BLaER1 treated with 17β-estradiol and CSF1 and Interleukin-3, amounts not matched to agents 10 nM and 100 nM (cell line): ENCODE data around the gene SHISA8.
"Not testable (repeated sequence)": the region's sequence is repeated elsewhere in the genome, so short reads cannot be mapped to it uniquely, and the experiment has no call there.

Source experiments
- H3K27ac ChIP-seq, 11 experiments: shearing (Covaris generic); formaldehyde crosslinking; 2 replicates each; pipeline ENCODE4 v1.8.1; 2022
- H3K27me3 ChIP-seq, 11 experiments: shearing (Covaris generic); formaldehyde crosslinking; 2 replicates each; pipeline ENCODE4 v1.8.1; 2022
- H3K36me3 ChIP-seq, 11 experiments: shearing (Covaris generic); formaldehyde crosslinking; 2 replicates each; pipeline ENCODE4 v1.8.1; 2022
- H3K4me1 ChIP-seq, 10 experiments: shearing (Covaris generic); formaldehyde crosslinking; 2 replicates each; pipeline ENCODE4 v1.8.1; 2022
- H3K4me2 ChIP-seq, 11 experiments: shearing (Covaris generic); formaldehyde crosslinking; 2 replicates each; pipeline ENCODE4 v1.8.1; 2022
- H3K4me3 ChIP-seq, 10 experiments: shearing (Covaris generic); formaldehyde crosslinking; 2 replicates each; pipeline ENCODE4 v1.8.1; 2022
- H3K9ac ChIP-seq, 11 experiments: shearing (Covaris generic); formaldehyde crosslinking; 2 replicates each; pipeline ENCODE4 v1.8.1; 2022
- H3K9me3 ChIP-seq, 11 experiments: shearing (Covaris generic); formaldehyde crosslinking; replicated peaks in 1 of 11; 2 replicates each; pipeline ENCODE4 v1.8.1; 2022
- H4K20me1 ChIP-seq, 11 experiments: shearing (Covaris generic); formaldehyde crosslinking; 2 replicates each; pipeline ENCODE4 v1.8.1; 2022
- Cebpa-rat ChIP-seq, 11 experiments: shearing (Covaris generic); IDR thresholded peaks; 2 replicates each; pipeline ENCODE4 v1.8.1; 2022

SHISA8 gene

GRCh38 chr22:41915035-41915785, at the start of gene SHISA8:
Gene SHISA8, minus strand, starts transcription at chr22:41915074. Its CDS starts 407 bp downstream, at chr22:41914667.
- peak within 1 kb of the TSS in 1 of 11 experiments; percentile 19; a peak in 2 of 22 replicates for H3K27ac ChIP-seq
- H3K9ac ChIP-seq = peak within 1 kb of the TSS; percentile 24 to 73 (median 61); a peak in 17 of 22 replicates
- peaks cover 0 to 97% (median 82%) of the 10 kb centered on the region in 11 experiments; a peak in 21 of 22 replicates for H4K20me1 ChIP-seq
- H3K36me3 ChIP-seq = no peaks in the 10 kb centered on the region
- H3K27me3 ChIP-seq = peaks cover 76 to 82% (median 78%) of the 10 kb centered on the region in 11 experiments
- H3K9me3 ChIP-seq = no peaks in the 10 kb centered on the region
- H3K4me2 ChIP-seq = peak within 1 kb of the TSS; percentile 90 to 96 (median 94)
- peak within 1 kb of the TSS; percentile 52 to 68 (median 60) for H3K4me3 ChIP-seq
- H3K4me1 ChIP-seq = peaks cover 44 to 61% (median 58%) of the 10 kb centered on the region in 10 experiments
- TF ChIP-seq Cebpa-rat (IDR thresholded peaks at IDR 0.05) = no peak

- Histone ChIP-seq H3K27ac (no peak overlapping the region), H3K9ac (peak overlapping the region in 1 of 11 experiments; percentile 48; a peak in 1 of 22 replicates), H3K36me3 (no peaks in the 10 kb centered on the region), H3K27me3 (no peaks in the 10 kb centered on the region), H3K4me1 (peaks cover 8 to 29% (median 19%) of the 10 kb centered on the region in 10 experiments; a peak in 19 of 20 replicates), H3K4me2 (no peak overlapping the region), H3K9me3 (no peaks in the 10 kb centered on the region), H4K20me1 (no peaks in the 10 kb centered on the region), H3K4me3 (no peak overlapping the region)
- TF ChIP-seq Cebpa-rat (IDR thresholded peaks at IDR 0.05) = no peak
These were observed 49.2 kb upstream of the SHISA8 start for GRCh38 chr22:41964112-41964491.

- H4K20me1 ChIP-seq = no peaks in the 10 kb centered on the region
- H3K9ac ChIP-seq = peak overlapping the region in 1 of 11 experiments; percentile 48; a peak in 1 of 22 replicates
- no peaks in the 10 kb centered on the region for H3K27me3 ChIP-seq
- H3K4me2 ChIP-seq = no peak overlapping the region
- no peak overlapping the region for H3K4me3 ChIP-seq
- H3K27ac ChIP-seq = no peak overlapping the region
- TF ChIP-seq Cebpa-rat (IDR thresholded peaks at IDR 0.05) = no peak
- no peaks in the 10 kb centered on the region for H3K9me3 ChIP-seq
- peaks cover 8 to 24% (median 15%) of the 10 kb centered on the region in 10 experiments; a peak in 19 of 20 replicates for H3K4me1 ChIP-seq
- no peaks in the 10 kb centered on the region for H3K36me3 ChIP-seq
These were observed 48.7 kb upstream of the SHISA8 start for GRCh38 chr22:41963453-41964111.

- Histone ChIP-seq H3K9me3 (no peaks in the 10 kb centered on the region), H3K4me2 (0 out of 22 replicates have a peak overlapping the region, but pooled peaks of 1 of the 11 experiments have one; percentile 19), H3K27ac (no peak overlapping the region), H3K4me3 (no peak overlapping the region), H4K20me1 (no peaks in the 10 kb centered on the region), H3K27me3 (no peaks in the 10 kb centered on the region), H3K4me1 (peaks cover 8 to 25% (median 21%) of the 10 kb centered on the region in 10 experiments; a peak in 19 of 20 replicates), H3K9ac (no peak overlapping the region), H3K36me3 (no peaks in the 10 kb centered on the region)
- TF ChIP-seq Cebpa-rat (IDR thresholded peaks at IDR 0.05) = no peak
These were observed 43.2 kb upstream of the SHISA8 start for GRCh38 chr22:41957941-41958556.

GRCh38 chr22:41952713-41953112, 37.8 kb upstream of the SHISA8 start:
- Histone ChIP-seq H3K27me3 (no peaks in the 10 kb centered on the region), H3K4me1 (peaks cover 24 to 68% (median 59%) of the 10 kb centered on the region in 10 experiments), H3K4me3 (no peak overlapping the region), H3K27ac (0 out of 22 replicates have a peak overlapping the region, but pooled peaks of 2 of the 11 experiments have one; percentile 11 to 31), H3K36me3 (no peaks in the 10 kb centered on the region), H4K20me1 (0 out of 22 replicates have a peak, but pooled peaks cover 0 to 10% (median 0%) of the 10 kb centered on the region in 11 experiments), H3K9me3 (no peaks in the 10 kb centered on the region), H3K9ac (0 out of 22 replicates have a peak overlapping the region, but pooled peaks of 1 of the 11 experiments have one; percentile 2), H3K4me2 (peak overlapping the region; percentile 29 to 99 (median 72); a peak in 21 of 22 replicates)
- no peak for TF ChIP-seq Cebpa-rat (IDR thresholded peaks at IDR 0.05)

- peak within 1 kb of the TSS; percentile 29 to 99 (median 72) for H3K4me2 ChIP-seq
- peak within 1 kb of the TSS in 5 of 11 experiments; percentile 2 to 50 (median 12); a peak in 2 of 22 replicates for H3K9ac ChIP-seq
- H4K20me1 ChIP-seq = 0 out of 22 replicates have a peak, but pooled peaks cover 0 to 10% (median 0%) of the 10 kb centered on the region in 11 experiments
- H3K27me3 ChIP-seq = no peaks in the 10 kb centered on the region
- H3K4me3 ChIP-seq = no peak within 1 kb of the TSS
- no peaks in the 10 kb centered on the region for H3K9me3 ChIP-seq
- H3K27ac ChIP-seq = peak within 1 kb of the TSS in 2 of 11 experiments; percentile 11 to 31; a peak in 1 of 22 replicates
- peaks cover 30 to 71% (median 66%) of the 10 kb centered on the region in 10 experiments for H3K4me1 ChIP-seq
- no peaks in the 10 kb centered on the region for H3K36me3 ChIP-seq
- TF ChIP-seq Cebpa-rat (IDR thresholded peaks at IDR 0.05) = no peak
These were observed 37.1 kb upstream of the SHISA8 start, which contains the start of gene SMIM45 for GRCh38 chr22:41951898-41952474. Gene SMIM45, plus strand, starts transcription at chr22:41952150.

GRCh38 chr22:41949297-41949965, 34.6 kb upstream of the SHISA8 start:
- H4K20me1 ChIP-seq = 0 out of 22 replicates have a peak, but pooled peaks cover 0 to 10% (median 0%) of the 10 kb centered on the region in 11 experiments
- H3K4me2 ChIP-seq = peak overlapping the region; percentile 18 to 99 (median 95)
- H3K27ac ChIP-seq = peak overlapping the region in 8 of 11 experiments; percentile 7 to 62 (median 34); a peak in 10 of 22 replicates
- no peak for TF ChIP-seq Cebpa-rat (IDR thresholded peaks at IDR 0.05)
- H3K27me3 ChIP-seq = no peaks in the 10 kb centered on the region
- peak overlapping the region in 9 of 11 experiments; percentile 13 to 64 (median 58); a peak in 16 of 22 replicates for H3K9ac ChIP-seq
- H3K4me3 ChIP-seq = peak overlapping the region in 1 of 10 experiments; percentile 13; a peak in 1 of 20 replicates
- H3K4me1 ChIP-seq = peaks cover 45 to 89% (median 82%) of the 10 kb centered on the region in 10 experiments
- peaks cover 0 to 10% (median 7%) of the 10 kb centered on the region in 11 experiments; a peak in 10 of 22 replicates for H3K36me3 ChIP-seq
- no peaks in the 10 kb centered on the region for H3K9me3 ChIP-seq

- Histone ChIP-seq H3K4me2 (peak overlapping the region; percentile 18 to 99 (median 95); a peak in 21 of 22 replicates), H4K20me1 (0 out of 22 replicates have a peak, but pooled peaks cover 0 to 10% (median 0%) of the 10 kb centered on the region in 11 experiments), H3K9ac (peak overlapping the region in 5 of 11 experiments; percentile 13 to 64 (median 58); a peak in 6 of 22 replicates), H3K4me1 (peaks cover 46 to 91% (median 86%) of the 10 kb centered on the region in 10 experiments), H3K36me3 (peaks cover 0 to 15% (median 12%) of the 10 kb centered on the region in 11 experiments; a peak in 10 of 22 replicates), H3K27ac (peak overlapping the region in 2 of 11 experiments; percentile 35 to 59; a peak in 3 of 22 replicates)
- not testable (repeated sequence) for H3K4me3 ChIP-seq, H3K27me3 ChIP-seq, H3K9me3 ChIP-seq
These were observed 34.0 kb upstream of the SHISA8 start for GRCh38 chr22:41948928-41949296.
